HCT116 (cell line): Measurements from ENCODE around the gene KRTAP1-5. TPM values are rescaled to one million over a fixed set of nuclear protein-coding genes. Genes with fewer than 3 reads are reported as not detected.

Source experiments
- ATAC-seq: fragments of 200-7000 bp; cut with Tn5 transposase; 2 replicates; pipeline ENCODE4 v1.9.1; 2020; ENCODE audit warnings: mild to moderate bottlenecking, moderate library complexity
- BruUV-seq: library from RNA; stranded (reverse); fragments of 400-500 nt; replicated peaks from 2 replicates; lab custom pipeline; 2021; lab: Mats Ljungman, UMichigan
- CTCF ChIA-PET: fragments of 300-600 bp; sonication (Branson Sonifier 250); formaldehyde crosslinking; loops from one replicate; lab custom pipeline; 2021; ENCODE audit warnings: antibody characterized with exemption; lab: Charles Lee
- POLR2A ChIA-PET: fragments of 300-600, 350-600 bp; sonication (Branson Sonifier 250); formaldehyde crosslinking; loops from one replicate; lab custom pipeline; 2021; ENCODE audit warnings: antibody characterized with exemption; lab: Charles Lee
- RAD21 ChIA-PET, 2 experiments: fragments of 300-600 bp; sonication (Branson Sonifier 250); formaldehyde crosslinking; loops; one replicate each; lab custom pipeline; 2023; ENCODE audit warnings: low total read pairs in 2 of 2; ENCODE audit not compliant: uncharacterized antibody in 2 of 2, unreplicated experiment in 2 of 2, low non-redundant PET in 1 of 2; lab: Charles Lee
- DNase-seq: peaks from one replicate; pipeline ENCODE4 v3.0.0-alpha.2; 2010; ENCODE audit warnings: low read depth, low spot score
- H2AFZ ChIP-seq: fragments of 200-600 bp; shearing (Covaris generic), sonication (generic); 2 replicates; pipeline ENCODE4 v1.6.1; 2017; ENCODE audit warnings: low read depth, mixed run types, mixed read lengths, antibody characterized with exemption, low read length; ENCODE audit not compliant: poor library complexity, severe bottlenecking
- H3K27ac ChIP-seq: 2 replicates; pipeline ENCODE4 v1.5.1; 2012; ENCODE audit warnings: low read depth, low read length
- H3K27me3 ChIP-seq: fragments of 200-600 bp; sonication (generic); 2 replicates; pipeline ENCODE4 v1.6.1; 2016; ENCODE audit warnings: mixed run types, low read length, mixed read lengths; ENCODE audit not compliant: insufficient read depth
- H3K36me3 ChIP-seq, 2 experiments: fragments of 200-500 bp in 1 of 2; fragments of 200-600 bp in 1 of 2; sonication (Bioruptor generic) in 1 of 2; sonication (generic) in 1 of 2; 2 replicates each; pipeline versions ENCODE4 v1.5.1 to v1.6.1; 2014 to 2016; ENCODE audit warnings: low read length in 2 of 2, inconsistent platforms in 1 of 2, mixed read lengths in 1 of 2, mixed run types in 1 of 2; ENCODE audit not compliant: insufficient read depth in 2 of 2, control insufficient read depth in 1 of 2
- H3K4me1 ChIP-seq, 2 experiments: fragments of 200-600 bp in 1 of 2; sonication (generic) in 1 of 2; 2 replicates each; pipeline versions ENCODE4 v1.5.1 to v1.6.1; 2012 to 2017; ENCODE audit warnings: low read length in 2 of 2, inconsistent platforms in 1 of 2, mild to moderate bottlenecking in 1 of 2, mixed read lengths in 1 of 2, mixed run types in 1 of 2, moderate library complexity in 1 of 2; ENCODE audit not compliant: insufficient read depth in 2 of 2, control insufficient read depth in 1 of 2
- H3K4me2 ChIP-seq: fragments of 200-600 bp; sonication (generic); 2 replicates; pipeline ENCODE4 v1.6.1; 2017; ENCODE audit warnings: mixed run types, low read length, mixed read lengths
- H3K4me3 ChIP-seq, 2 experiments: fragments of 200-600 bp in 1 of 2; sonication (generic) in 1 of 2; replicated peaks in 1 of 2; 2 replicates each; pipeline ENCODE4 v1.5.1; 2011 to 2016; ENCODE audit warnings: low read length in 2 of 2, control low read depth in 1 of 2, low read depth in 1 of 2, mild to moderate bottlenecking in 1 of 2, mixed read lengths in 1 of 2, mixed run types in 1 of 2
- H3K79me2 ChIP-seq: fragments of 200-600 bp; sonication (generic); 2 replicates; pipeline ENCODE4 v1.6.1; 2017; ENCODE audit warnings: mild to moderate bottlenecking, mixed run types, low read length, moderate library complexity, mixed read lengths; ENCODE audit not compliant: insufficient read depth
- H3K9ac ChIP-seq: fragments of 200-600 bp; sonication (generic); 2 replicates; pipeline ENCODE4 v1.6.1; 2016; ENCODE audit warnings: low read length, mixed read lengths
- H3K9me2 ChIP-seq: fragments of 200-600 bp; sonication (generic), shearing (Covaris generic); 2 replicates; pipeline ENCODE4 v1.6.1; 2017; ENCODE audit warnings: mixed run types, mild to moderate bottlenecking, moderate library complexity; ENCODE audit not compliant: insufficient read depth
- H3K9me3 ChIP-seq, 2 experiments: fragments of 200-500 bp in 1 of 2; fragments of 200-600 bp in 1 of 2; sonication (Bioruptor generic) in 1 of 2; sonication (generic) in 1 of 2; 2 replicates each; pipeline ENCODE4 v1.6.1; 2014 to 2017; ENCODE audit warnings: low read length in 2 of 2, mixed read lengths in 2 of 2, inconsistent platforms in 1 of 2, low read depth in 1 of 2, mild to moderate bottlenecking in 1 of 2, mixed run types in 1 of 2, moderate library complexity in 1 of 2; ENCODE audit not compliant: control insufficient read depth in 1 of 2, insufficient read depth in 1 of 2
- H4K20me1 ChIP-seq: fragments of 200-600 bp; sonication (generic), shearing (Covaris generic); 2 replicates; pipeline ENCODE4 v1.6.1; 2017; ENCODE audit warnings: mixed run types, mild to moderate bottlenecking, moderate library complexity; ENCODE audit not compliant: insufficient read depth
- CBX3 ChIP-seq: IDR thresholded peaks from 2 replicates; pipeline ENCODE4 v1.6.1; 2012; ENCODE audit warnings: low read depth
- CEBPB ChIP-seq: IDR thresholded peaks from 2 replicates; pipeline ENCODE4 v1.6.1; 2012; ENCODE audit warnings: low read depth
- EZH2 ChIP-seq: fragments of 200-600 bp; sonication (generic); IDR thresholded peaks from 2 replicates; pipeline ENCODE4 v1.6.1; 2017; ENCODE audit warnings: antibody characterized with exemption, mixed run types
- EZH2phosphoT487 ChIP-seq: fragments of 200-600 bp; IDR thresholded peaks from 2 replicates; pipeline ENCODE4 v1.6.1; 2018; ENCODE audit warnings: antibody characterized with exemption, borderline replicate concordance
- FOSL1 ChIP-seq: IDR thresholded peaks from 2 replicates; pipeline ENCODE4 v1.6.1; 2012; ENCODE audit warnings: low read depth
- POLR2A ChIP-seq: IDR thresholded peaks from 2 replicates; pipeline ENCODE4 v1.7.0; 2011; ENCODE audit warnings: borderline replicate concordance; ENCODE audit not compliant: insufficient read depth, insufficient read length; ENCODE audit errors: extremely low read depth
- SIN3A ChIP-seq: IDR thresholded peaks from 2 replicates; pipeline ENCODE4 v1.6.1; 2012; ENCODE audit warnings: low read depth
- SP1 ChIP-seq: IDR thresholded peaks from 2 replicates; pipeline ENCODE4 v1.6.1; 2012; ENCODE audit warnings: low read depth
- SRF ChIP-seq: IDR thresholded peaks from 2 replicates; pipeline ENCODE4 v1.6.1; 2012; ENCODE audit warnings: low read depth
- TCF7L2 ChIP-seq: IDR thresholded peaks from 2 replicates; pipeline ENCODE4 v1.7.0; 2011; ENCODE audit warnings: borderline replicate concordance, inconsistent platforms; ENCODE audit not compliant: insufficient read depth, insufficient read length; ENCODE audit errors: extremely low read depth
- YY1 ChIP-seq: IDR thresholded peaks from 2 replicates; pipeline ENCODE4 v1.6.1; 2011; ENCODE audit warnings: low read length, low read depth, moderate library complexity, mild to moderate bottlenecking; ENCODE audit not compliant: insufficient replicate concordance; ENCODE audit errors: extremely low read depth
- ZFX ChIP-seq: fragments of 450-650 bp; IDR thresholded peaks from 2 replicates; pipeline ENCODE4 v1.6.1; 2017
- ZNF274 ChIP-seq: fragments of 200-500 bp; sonication (Bioruptor generic); IDR thresholded peaks from 2 replicates; pipeline ENCODE4 v1.6.1; 2014; ENCODE audit warnings: mild to moderate bottlenecking, low read depth, low read length, inconsistent platforms
- intact Hi-C: fragments of 100-400 bp; cut with micrococcal nuclease; formaldehyde crosslinking; loops from 2 replicates; pipeline ENCODE4 v1.10.0; 2022
- total RNA-seq: library from RNA; stranded (reverse); gene quantifications from one replicate; pipeline ENCODE4 v1.2.1, GENCODE V29; 2021; ENCODE audit not compliant: unreplicated experiment
- TF ChIP-seq, protein P1 (sequence below), 3 experiments: fragments of 200-600 bp in 1 of 3; sonication (generic) in 1 of 3; IDR thresholded peaks in 2 of 3; conservative IDR thresholded peaks in 1 of 3; 2 replicates each; pipeline ENCODE4 v1.5.1; 2012 to 2017; ENCODE audit warnings: low read depth in 2 of 3, low read length in 2 of 3, antibody characterized with exemption in 1 of 3, borderline replicate concordance in 1 of 3, control low read depth in 1 of 3, mild to moderate bottlenecking in 1 of 3, mixed read lengths in 1 of 3, mixed run types in 1 of 3, moderate library complexity in 1 of 3; ENCODE audit not compliant: insufficient read depth in 1 of 3

The KRTAP1-5 gene
- total RNA-seq, 1 experiment from 2014 or later = not detected

DNA sequence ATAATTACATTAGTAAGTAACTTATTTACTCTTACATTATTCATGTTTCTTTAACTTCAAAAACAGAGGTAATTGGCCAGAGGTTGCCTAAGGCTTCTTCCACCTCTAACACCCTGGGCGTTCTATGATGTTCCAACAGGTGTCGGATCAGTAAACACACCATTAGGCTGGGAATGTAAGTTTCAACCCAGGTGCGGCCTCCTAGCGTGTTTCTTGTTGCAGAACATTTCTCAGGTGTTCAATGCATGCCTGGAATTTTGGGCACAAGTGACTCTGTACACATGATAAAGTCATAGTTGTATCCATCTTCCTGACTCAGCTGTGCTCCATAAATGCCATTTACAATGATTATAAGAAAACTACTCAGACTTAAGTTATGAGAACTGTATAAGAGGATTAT, 27.0 kb upstream of the KRTAP1-5 start:
- TF ChIP-seq, protein P1, sequence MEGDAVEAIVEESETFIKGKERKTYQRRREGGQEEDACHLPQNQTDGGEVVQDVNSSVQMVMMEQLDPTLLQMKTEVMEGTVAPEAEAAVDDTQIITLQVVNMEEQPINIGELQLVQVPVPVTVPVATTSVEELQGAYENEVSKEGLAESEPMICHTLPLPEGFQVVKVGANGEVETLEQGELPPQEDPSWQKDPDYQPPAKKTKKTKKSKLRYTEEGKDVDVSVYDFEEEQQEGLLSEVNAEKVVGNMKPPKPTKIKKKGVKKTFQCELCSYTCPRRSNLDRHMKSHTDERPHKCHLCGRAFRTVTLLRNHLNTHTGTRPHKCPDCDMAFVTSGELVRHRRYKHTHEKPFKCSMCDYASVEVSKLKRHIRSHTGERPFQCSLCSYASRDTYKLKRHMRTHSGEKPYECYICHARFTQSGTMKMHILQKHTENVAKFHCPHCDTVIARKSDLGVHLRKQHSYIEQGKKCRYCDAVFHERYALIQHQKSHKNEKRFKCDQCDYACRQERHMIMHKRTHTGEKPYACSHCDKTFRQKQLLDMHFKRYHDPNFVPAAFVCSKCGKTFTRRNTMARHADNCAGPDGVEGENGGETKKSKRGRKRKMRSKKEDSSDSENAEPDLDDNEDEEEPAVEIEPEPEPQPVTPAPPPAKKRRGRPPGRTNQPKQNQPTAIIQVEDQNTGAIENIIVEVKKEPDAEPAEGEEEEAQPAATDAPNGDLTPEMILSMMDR (IDR thresholded peaks at IDR 0.05 in 2 of 3, conservative IDR thresholded peaks at IDR 0.05 in 1 of 3; ENCODE audit: borderline replicate concordance in 1 of 3, insufficient read depth in 1 of 3, low read depth in 2 of 3, low read length in 2 of 3) = no peak
- TF ChIP-seq POLR2A = no peak
- no peak for TF ChIP-seq ZNF274
- no peak for TF ChIP-seq ZFX
- no peak for TF ChIP-seq CEBPB
- no peak for TF ChIP-seq EZH2
- TF ChIP-seq SRF = no peak
- no peak for TF ChIP-seq TCF7L2
- TF ChIP-seq EZH2phosphoT487 = no peak
- no peak for TF ChIP-seq SIN3A
- no peak for TF ChIP-seq CBX3
- TF ChIP-seq YY1 = no peak
- TF ChIP-seq FOSL1 = no peak
- no peak for TF ChIP-seq SP1

More for the DNA sequence above, 27.0 kb upstream of the KRTAP1-5 start:
- H3K9me3 ChIP-seq = peaks cover 0 to 21% of the 10 kb centered on the region in 2 experiments; a peak in 1 of 4 replicates
- no peaks in the 10 kb centered on the region for H3K27me3 ChIP-seq
- H4K20me1 ChIP-seq = no peaks in the 10 kb centered on the region
- intact Hi-C loops = no loop called here
- peaks cover 6 to 8% of the 10 kb centered on the region in 2 experiments for H3K4me1 ChIP-seq
- POLR2A ChIA-PET = no interaction called here
- no peak overlapping the region for H3K27ac ChIP-seq
- H3K36me3 ChIP-seq = 0 out of 4 replicates have a peak, but pooled peaks cover 0 to 4% of the 10 kb centered on the region in 2 experiments
- no peak overlapping the region for H3K9ac ChIP-seq
- no peaks in the 10 kb centered on the region for H3K79me2 ChIP-seq
- RAD21 ChIA-PET = no interaction called here
- no peak for DNase-seq
- H3K4me3 ChIP-seq = no peak overlapping the region
- no peak overlapping the region for H2AFZ ChIP-seq
- no peaks in the 10 kb centered on the region for H3K9me2 ChIP-seq
- no peak overlapping the region for H3K4me2 ChIP-seq
- CTCF ChIA-PET = no interaction called here
- no peak for ATAC-seq
- BruUV-seq = no TSS peak
